ENCODE measurements around the gene MYO10.

GRCh38 chr5:16863469-16863946 is 72.6 kb downstream of the MYO10 start:
- TF ChIP-seq CTCF (IDR thresholded peaks at IDR 0.05; ENCODE audit: low read depth, low read length) (no peak), EZH2phosphoT487 (IDR thresholded peaks at IDR 0.05; ENCODE audit: low read depth) (no peak)

All from OCI-LY3 (cell line).